Endothelial cell of umbilical vein (primary cell): ENCODE results near the gene NR0B2. TPM values are rescaled to one million over a fixed set of nuclear protein-coding genes. Genes with fewer than 3 reads are reported as not detected.

Experiments
- BruUV-seq: library from RNA; stranded (reverse); fragments of 400-500 nt; replicated peaks from 2 replicates; lab custom pipeline; 2021; lab: Mats Ljungman, UMichigan
- CTCF ChIA-PET: fragments of 300-600, 350-600 bp; sonication (Branson Sonifier 250); formaldehyde crosslinking; loops from one replicate; lab custom pipeline; 2021; ENCODE audit warnings: antibody characterized with exemption, inconsistent platforms; lab: Charles Lee
- POLR2A ChIA-PET: fragments of 300-600, 350-600 bp; sonication (Branson Sonifier 250); formaldehyde crosslinking; loops from one replicate; lab custom pipeline; 2021; ENCODE audit warnings: antibody characterized with exemption, inconsistent platforms; lab: Charles Lee
- DNase-seq: peaks from one replicate; pipeline ENCODE4 v3.0.0-alpha.2; 2011; ENCODE audit warnings: low read depth, low spot score
- FAIRE-seq: peaks from 2 replicates; lab custom pipeline; 2011; peaks lifted over from hg19 to GRCh38; lab: Jason Lieb, UNC
- H2AFZ ChIP-seq: 2 replicates; pipeline ENCODE4 v1.6.0; 2012; ENCODE audit warnings: low read depth, low read length, control low read depth, inconsistent platforms
- H3K27ac ChIP-seq: 2 replicates; pipeline ENCODE4 v1.5.1; 2011; ENCODE audit warnings: low read depth, mild to moderate bottlenecking, control low read depth, low read length, moderate library complexity; ENCODE audit not compliant: insufficient read depth
- H3K27me3 ChIP-seq, 2 experiments: 2 replicates each; pipeline versions ENCODE4 v1.6.0 to v1.6.1; 2011; ENCODE audit warnings: low read length in 2 of 2, mixed read lengths in 1 of 2; ENCODE audit not compliant: control insufficient read depth in 2 of 2, insufficient read depth in 2 of 2
- H3K36me3 ChIP-seq, 2 experiments: 2 replicates in 1 of 2; 3 replicates in 1 of 2; pipeline ENCODE4 v1.5.1; 2011; ENCODE audit warnings: low read length in 2 of 2, mild to moderate bottlenecking in 1 of 2, moderate library complexity in 1 of 2; ENCODE audit not compliant: control insufficient read depth in 2 of 2, insufficient read depth in 2 of 2; ENCODE audit errors: extremely low read depth in 1 of 2
- H3K4me1 ChIP-seq: 3 replicates; pipeline ENCODE4 v1.5.1; 2011; ENCODE audit warnings: mild to moderate bottlenecking, low read length; ENCODE audit not compliant: control insufficient read depth, insufficient read depth; ENCODE audit errors: extremely low read depth
- H3K4me2 ChIP-seq: 2 replicates; pipeline ENCODE4 v1.6.1; 2011; ENCODE audit warnings: low read length, control low read depth, mixed read lengths; ENCODE audit not compliant: insufficient read depth
- H3K4me3 ChIP-seq, 3 experiments: fragments of 200-600 bp in 1 of 3; sonication (generic), shearing (Covaris generic) in 1 of 3; replicated peaks in 1 of 3; 2 replicates each; pipeline ENCODE4 v1.5.1; 2011 to 2016; ENCODE audit warnings: control low read depth in 3 of 3, low read length in 3 of 3, mild to moderate bottlenecking in 2 of 3, inconsistent platforms in 1 of 3, low read depth in 1 of 3, moderate library complexity in 1 of 3; ENCODE audit not compliant: insufficient read depth in 1 of 3
- H3K79me2 ChIP-seq: 2 replicates; pipeline ENCODE4 v1.6.0; 2012; ENCODE audit warnings: low read length, inconsistent platforms; ENCODE audit not compliant: control insufficient read depth, insufficient read depth
- H3K9ac ChIP-seq: replicated peaks from 2 replicates; pipeline ENCODE3; 2011; ENCODE audit warnings: low read length, control low read depth; ENCODE audit not compliant: insufficient read depth; ENCODE audit errors: extremely low read depth
- H3K9me1 ChIP-seq: replicated peaks from 3 replicates; pipeline ENCODE4 v1.6.0; 2011; ENCODE audit warnings: mild to moderate bottlenecking, low read length; ENCODE audit not compliant: control insufficient read depth, insufficient read depth; ENCODE audit errors: extremely low read depth
- H3K9me3 ChIP-seq: replicated peaks from 2 replicates; pipeline ENCODE4 v1.5.1; 2012; ENCODE audit warnings: low read length, inconsistent platforms; ENCODE audit not compliant: control insufficient read depth, insufficient read depth
- H4K20me1 ChIP-seq: replicated peaks from 2 replicates; pipeline ENCODE3; 2011; ENCODE audit warnings: mild to moderate bottlenecking, low read length; ENCODE audit not compliant: control insufficient read depth, insufficient read depth; ENCODE audit errors: extremely low read depth
- CTCF ChIP-seq, 2 donors: IDR thresholded peaks; 1 replicate in 1 of 2; 2 replicates in 1 of 2; pipeline ENCODE4 v1.5.1; 2011; ENCODE audit warnings: low read length in 2 of 2, mild to moderate bottlenecking in 2 of 2, moderate library complexity in 2 of 2, control low read depth in 1 of 2, inconsistent platforms in 1 of 2, low read depth in 1 of 2; ENCODE audit not compliant: insufficient read depth in 1 of 2; ENCODE audit errors: extremely low read depth in 1 of 2
- EZH2 ChIP-seq: IDR thresholded peaks from 2 replicates; pipeline ENCODE4 v1.6.1; 2012; ENCODE audit warnings: borderline replicate concordance, low read depth, mild to moderate bottlenecking, moderate library complexity, low read length, inconsistent platforms; ENCODE audit not compliant: severe bottlenecking
- FOS ChIP-seq: IDR thresholded peaks from 2 replicates; pipeline ENCODE4 v1.6.1; 2011; ENCODE audit warnings: mild to moderate bottlenecking, low read length, moderate library complexity, borderline replicate concordance; ENCODE audit not compliant: insufficient read depth
- GATA2 ChIP-seq: IDR thresholded peaks from 2 replicates; pipeline ENCODE4 v1.7.0; 2011; ENCODE audit warnings: low read depth, mild to moderate bottlenecking, moderate library complexity, mixed read lengths, low read length; ENCODE audit not compliant: insufficient read length, insufficient read depth
- JUN ChIP-seq: IDR thresholded peaks from 2 replicates; pipeline ENCODE4 v1.6.1; 2011; ENCODE audit warnings: borderline replicate concordance, low read depth; ENCODE audit not compliant: insufficient read length, insufficient read depth
- MAX ChIP-seq: IDR thresholded peaks from 2 replicates; pipeline ENCODE4 v1.6.1; 2011; ENCODE audit not compliant: insufficient read depth, insufficient read length
- MYC ChIP-seq: IDR thresholded peaks from one replicate; pipeline ENCODE4 v1.6.1; 2011; ENCODE audit warnings: mild to moderate bottlenecking, low read depth, low read length
- POLR2A ChIP-seq: IDR thresholded peaks from 2 replicates; pipeline ENCODE4 v1.6.1; 2012; ENCODE audit warnings: low read depth, mild to moderate bottlenecking, control low read depth, low read length
- POLR2AphosphoS5 ChIP-seq: IDR thresholded peaks from 2 replicates; pipeline ENCODE4 v1.6.1; 2012; ENCODE audit warnings: low read depth, mild to moderate bottlenecking, control low read depth, low read length, moderate library complexity; ENCODE audit not compliant: insufficient read depth
- dilution Hi-C: fragments of 300-500 bp; cut with MboI; formaldehyde crosslinking; loops from one replicate; pipeline ENCODE4 v1.15.0; 2019; ENCODE audit warnings: low sequenced_read_pairs; ENCODE audit not compliant: extremely low pct_ligation_motif_present
- intact Hi-C: fragments of 100-400 bp; cut with micrococcal nuclease; formaldehyde crosslinking; loops from one replicate; pipeline ENCODE4 v1.10.0; 2022
- polyA plus RNA-seq, 4 experiments: library from polyadenylated mRNA; depleted of rRNA in 3 of 4; stranded (reverse) in 3 of 4; unstranded in 1 of 4; fragments of >200 nt; gene quantifications; 2 replicates each; pipeline versions ENCODE4 v1.2.1 to v1.2.3, GENCODE V29; 2011 to 2012; ENCODE audit warnings: missing spikeins in 1 of 4
- total RNA-seq: library from RNA; stranded (reverse); gene quantifications from 2 replicates; pipeline ENCODE4 v1.2.3, GENCODE V29; 2021

Gene NR0B2
- total and polyA plus RNA-seq, 2 donors (not counting 3 experiments of a cell fraction or from before 2014, with no cell fraction given): not detected

DNA sequence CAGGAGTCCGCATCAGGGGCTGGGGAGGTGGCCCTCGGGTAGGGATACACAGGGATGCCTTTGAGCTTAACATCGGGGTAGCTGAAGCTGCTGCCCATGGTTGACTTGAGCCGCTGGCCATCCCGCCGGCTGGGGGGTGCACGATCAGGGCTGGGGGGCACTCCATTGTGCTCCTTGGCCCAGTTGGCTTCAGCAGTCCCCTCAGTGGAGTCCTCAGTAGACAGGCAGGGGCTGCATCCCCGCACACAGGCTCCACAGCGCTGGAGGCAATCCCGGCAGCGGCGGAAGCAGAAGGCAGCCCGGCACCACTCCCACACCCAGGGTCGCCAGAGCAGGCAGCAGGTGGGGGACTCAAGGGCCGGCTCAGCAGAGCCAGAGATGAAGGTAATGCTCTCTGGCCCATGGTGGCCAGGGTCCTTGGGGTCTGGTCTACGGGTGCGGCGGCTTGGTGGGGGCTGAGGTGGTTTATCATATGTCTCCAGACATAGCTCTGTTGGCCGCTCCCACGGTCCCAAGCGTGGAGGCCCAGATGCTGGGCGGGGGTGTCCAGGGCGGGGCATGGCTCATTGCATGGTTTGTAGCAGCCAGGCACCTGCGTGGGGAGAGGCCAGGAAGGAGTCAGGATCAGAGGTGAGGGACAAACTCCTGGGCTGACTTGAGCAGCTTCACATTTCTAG, 38.2 kb upstream of the NR0B2 start:
- H3K4me1 ChIP-seq: peaks cover 8% of the 10 kb centered on the region
- DNase-seq (no peak), FAIRE-seq (no peak)
- no peak overlapping the region for H3K9ac ChIP-seq
- H3K4me2 ChIP-seq: no peak overlapping the region
- no TSS peak for BruUV-seq
- no peaks in the 10 kb centered on the region for H3K79me2 ChIP-seq
- POLR2A ChIA-PET: no interaction called here
- no peak overlapping the region for H3K4me3 ChIP-seq
- H2AFZ ChIP-seq: no peak overlapping the region
- H3K27me3 ChIP-seq: peaks cover 0 to 2% of the 10 kb centered on the region in 2 experiments
- intact Hi-C loops (no loop called here), dilution Hi-C loops (no loop called here)
- TF ChIP-seq JUN (no peak), POLR2AphosphoS5 (no peak), MYC (no peak), FOS (no peak), MAX (no peak), POLR2A (no peak), GATA2 (no peak)
- no peaks in the 10 kb centered on the region for H3K9me1 ChIP-seq
- CTCF ChIA-PET: no interaction called here
- H3K36me3 ChIP-seq: peaks cover 0 to 2% of the 10 kb centered on the region in 2 experiments
- no peaks in the 10 kb centered on the region for H4K20me1 ChIP-seq
- no peak overlapping the region for H3K27ac ChIP-seq
- no peaks in the 10 kb centered on the region for H3K9me3 ChIP-seq

- Histone ChIP-seq H3K27me3 (peaks cover 0 to 1% of the 10 kb centered on the region in 2 experiments), H4K20me1 (no peaks in the 10 kb centered on the region), H3K27ac (no peak overlapping the region), H2AFZ (no peak overlapping the region), H3K9me1 (no peaks in the 10 kb centered on the region), H3K4me1 (peaks cover 8% of the 10 kb centered on the region), H3K9me3 (no peaks in the 10 kb centered on the region), H3K4me2 (no peak overlapping the region), H3K9ac (no peak overlapping the region), H3K4me3 (no peak overlapping the region), H3K79me2 (no peaks in the 10 kb centered on the region), H3K36me3 (peaks cover 0 to 5% of the 10 kb centered on the region in 2 experiments)
- DNase-seq (no peak), FAIRE-seq (no peak)
- CTCF ChIA-PET: interaction anchor here (1.1 kb wide), 1 partner anchor 13 kb away, joined by 3 read pairs; no protein-coding TSS in a partner anchor
- POLR2A ChIA-PET: no interaction called here
- TF ChIP-seq GATA2: no peak
- no peak for TF ChIP-seq POLR2AphosphoS5
- no peak for TF ChIP-seq MAX
- TF ChIP-seq JUN: no peak
- no peak for TF ChIP-seq EZH2
- no peak for TF ChIP-seq MYC
- TF ChIP-seq FOS: no peak
- no peak for TF ChIP-seq POLR2A
- no peak for TF ChIP-seq CTCF (IDR thresholded peaks at IDR 0.05; ENCODE audit: extremely low read depth in 1 of 2, insufficient read depth in 1 of 2, low read depth in 1 of 2, low read length in 2 of 2)
- intact Hi-C loops: no loop called here
- dilution Hi-C loops: no loop called here
- no TSS peak for BruUV-seq
Observed at GRCh38 chr1:26951216-26951615, 37.4 kb upstream of the NR0B2 start.
